Mesenchymal stem cell (in vitro differentiated cells and primary cell): Measurements from ENCODE around the gene KCNQ5.
A peak's percentile ranks its signal among the peaks of the same experiment; 100 is the strongest.

ENCODE experiments used
- DNase-seq: peaks from one replicate; pipeline ENCODE4 v3.0.0-alpha.2; 2013
- H2AFZ ChIP-seq: one replicate; pipeline ENCODE4 v1.6.1; 2013; ENCODE audit warnings: low read depth, mild to moderate bottlenecking, control low read depth, inconsistent platforms, low read length, moderate library complexity
- H2AK5ac ChIP-seq: 2 replicates; pipeline ENCODE4 v1.6.1; 2013; ENCODE audit warnings: low read length, moderate library complexity, mild to moderate bottlenecking, inconsistent platforms; ENCODE audit not compliant: severe bottlenecking
- H2BK120ac ChIP-seq: one replicate; pipeline ENCODE4 v1.6.1; 2013; ENCODE audit warnings: low read depth, mild to moderate bottlenecking, inconsistent platforms, low read length, moderate library complexity
- H2BK12ac ChIP-seq, 2 experiments: one replicate each; pipeline ENCODE4 v1.6.1; 2013; ENCODE audit warnings: inconsistent platforms in 2 of 2, low read length in 2 of 2, mild to moderate bottlenecking in 2 of 2, moderate library complexity in 2 of 2, control low read depth in 1 of 2
- H2BK15ac ChIP-seq: one replicate; pipeline ENCODE4 v1.6.1; 2013; ENCODE audit warnings: mild to moderate bottlenecking, low read depth, inconsistent platforms; ENCODE audit not compliant: poor library complexity, severe bottlenecking
- H2BK5ac ChIP-seq: 2 replicates; pipeline ENCODE4 v1.6.1; 2013; ENCODE audit warnings: low read depth, mild to moderate bottlenecking, low read length, control low read depth, inconsistent platforms; ENCODE audit not compliant: poor library complexity, severe bottlenecking
- H3K14ac ChIP-seq, 2 experiments: one replicate each; pipeline ENCODE4 v1.6.1; 2013; ENCODE audit warnings: inconsistent platforms in 2 of 2, low read length in 2 of 2, control low read depth in 1 of 2, mild to moderate bottlenecking in 1 of 2, moderate library complexity in 1 of 2
- H3K18ac ChIP-seq, 2 experiments: one replicate each; pipeline ENCODE4 v1.6.1; 2013; ENCODE audit warnings: inconsistent platforms in 2 of 2, low read length in 2 of 2, control low read depth in 1 of 2, low read depth in 1 of 2, mild to moderate bottlenecking in 1 of 2
- H3K23ac ChIP-seq, 2 experiments: one replicate each; pipeline ENCODE4 v1.6.1; 2013; ENCODE audit warnings: inconsistent platforms in 2 of 2, low read length in 2 of 2, mild to moderate bottlenecking in 2 of 2, moderate library complexity in 2 of 2, control low read depth in 1 of 2
- H3K27ac ChIP-seq: 2 replicates; pipeline ENCODE4 v1.5.1; 2013; ENCODE audit warnings: mild to moderate bottlenecking, moderate library complexity, low read length, control low read depth, inconsistent platforms; ENCODE audit not compliant: poor library complexity, severe bottlenecking
- H3K27me3 ChIP-seq, 2 experiments: 2 replicates each; pipeline versions ENCODE4 v1.6.1 to v1.7.0; 2013; ENCODE audit warnings: low read length in 2 of 2, mild to moderate bottlenecking in 2 of 2, moderate library complexity in 2 of 2, control low read depth in 1 of 2, inconsistent platforms in 1 of 2; ENCODE audit not compliant: control insufficient read depth in 1 of 2, insufficient read depth in 1 of 2
- H3K36me3 ChIP-seq, 2 experiments: 2 replicates each; pipeline versions ENCODE4 v1.6.1 to v1.7.0; 2013; ENCODE audit warnings: low read length in 2 of 2, control low read depth in 1 of 2, inconsistent platforms in 1 of 2, low read depth in 1 of 2, mild to moderate bottlenecking in 1 of 2; ENCODE audit not compliant: insufficient read depth in 2 of 2, control insufficient read depth in 1 of 2
- H3K4ac ChIP-seq, 2 experiments: one replicate each; pipeline ENCODE4 v1.6.1; 2013; ENCODE audit warnings: inconsistent platforms in 2 of 2, low read length in 2 of 2, mild to moderate bottlenecking in 2 of 2, moderate library complexity in 2 of 2, control low read depth in 1 of 2, low read depth in 1 of 2
- H3K4me1 ChIP-seq: 2 replicates; pipeline ENCODE4 v1.6.1; 2013; ENCODE audit warnings: low read depth, low read length, control low read depth; ENCODE audit not compliant: control insufficient read depth, insufficient read depth
- H3K4me2 ChIP-seq: 2 replicates; pipeline ENCODE4 v1.6.1; 2013; ENCODE audit warnings: low read length, mild to moderate bottlenecking, inconsistent platforms; ENCODE audit not compliant: poor library complexity, severe bottlenecking
- H3K4me3 ChIP-seq, 2 experiments: 2 replicates each; pipeline versions ENCODE4 v1.5.1 to v1.7.0; 2013; ENCODE audit warnings: low read length in 2 of 2, mild to moderate bottlenecking in 2 of 2, control low read depth in 1 of 2, low read depth in 1 of 2; ENCODE audit not compliant: insufficient read depth in 1 of 2
- H3K79me1 ChIP-seq: replicated peaks from 2 replicates; pipeline ENCODE4 v1.6.1; 2013; ENCODE audit warnings: mild to moderate bottlenecking, control low read depth, low read length, inconsistent platforms; ENCODE audit not compliant: poor library complexity, severe bottlenecking
- H3K9ac ChIP-seq: 2 replicates; pipeline ENCODE4 v1.7.0; 2013; ENCODE audit warnings: mild to moderate bottlenecking, low read length, moderate library complexity
- H3K9me3 ChIP-seq: 2 replicates; pipeline ENCODE4 v1.7.0; 2013; ENCODE audit warnings: mild to moderate bottlenecking, low read length; ENCODE audit not compliant: control insufficient read depth
- H4K8ac ChIP-seq: one replicate; pipeline ENCODE4 v1.6.1; 2013; ENCODE audit warnings: inconsistent platforms, mild to moderate bottlenecking, low read length, moderate library complexity
- H4K91ac ChIP-seq: one replicate; pipeline ENCODE4 v1.6.1; 2013; ENCODE audit warnings: mild to moderate bottlenecking, low read length, inconsistent platforms
- WGBS: methylation state at CpG from one replicate; pipeline ENCODE4 v1.1.7; 2013; ENCODE audit warnings: mixed read lengths; 5-methylcytosine and 5-hydroxymethylcytosine counted together

Gene KCNQ5

GRCh38 chr6:72832271-72832670, 210.4 kb downstream of the KCNQ5 start:
- Histone ChIP-seq H2AK5ac (no peak overlapping the region), H3K18ac (no peak overlapping the region), H3K36me3 (no peaks in the 10 kb centered on the region), H2BK5ac (peak overlapping the region; percentile 62), H3K27ac (no peak overlapping the region), H2BK15ac (no peak overlapping the region), H3K23ac (no peak overlapping the region), H2BK120ac (no peak overlapping the region), H3K14ac (no peak overlapping the region), H3K9ac (no peak overlapping the region), H4K8ac (no peak overlapping the region), H2AFZ (no peak overlapping the region), H3K9me3 (no peaks in the 10 kb centered on the region), H4K91ac (no peak overlapping the region), H2BK12ac (no peak overlapping the region), H3K4me1 (no peaks in the 10 kb centered on the region), H3K4me2 (no peak overlapping the region), H3K79me1 (no peaks in the 10 kb centered on the region), H3K27me3 (no peaks in the 10 kb centered on the region), H3K4me3 (no peak overlapping the region), H3K4ac (no peak overlapping the region)
- 98% methylated on average over 3 of the region's 3 CpGs for WGBS
- no peak for DNase-seq

GRCh38 chr6:72835749-72836148, 213.9 kb downstream of the KCNQ5 start:
- H2AFZ ChIP-seq: no peak overlapping the region
- 29% methylated on average over 1 of the region's 1 CpG for WGBS
- H2BK15ac ChIP-seq: no peak overlapping the region

GRCh38 chr6:72836971-72837370, 215.1 kb downstream of the KCNQ5 start:
- Histone ChIP-seq H3K9me3 (no peaks in the 10 kb centered on the region), H3K9ac (no peak overlapping the region), H4K91ac (no peak overlapping the region), H3K4me2 (no peak overlapping the region), H2BK120ac (no peak overlapping the region), H3K27ac (no peak overlapping the region), H3K79me1 (no peaks in the 10 kb centered on the region), H2BK5ac (no peak overlapping the region), H3K23ac (no peak overlapping the region), H4K8ac (no peak overlapping the region), H3K4ac (no peak overlapping the region), H2AK5ac (no peak overlapping the region), H3K36me3 (no peaks in the 10 kb centered on the region), H3K27me3 (peaks cover 0 to 7% of the 10 kb centered on the region in 2 experiments), H3K14ac (no peak overlapping the region), H3K4me1 (no peaks in the 10 kb centered on the region), H2BK12ac (no peak overlapping the region), H2BK15ac (no peak overlapping the region), H2AFZ (no peak overlapping the region), H3K4me3 (no peak overlapping the region), H3K18ac (no peak overlapping the region)
- no peak for DNase-seq
- WGBS: no CpG with 5 or more reads among the region's 1 CpG

More at GRCh38 chr6:72835749-72836148, 213.9 kb downstream of the KCNQ5 start:
- no peak overlapping the region for H3K4ac ChIP-seq
- no peak overlapping the region for H4K8ac ChIP-seq
- H2BK12ac ChIP-seq: no peak overlapping the region
- H3K4me3 ChIP-seq: no peak overlapping the region
- no peak overlapping the region for H3K18ac ChIP-seq
- H3K9ac ChIP-seq: no peak overlapping the region
- no peak overlapping the region for H2BK5ac ChIP-seq
- no peaks in the 10 kb centered on the region for H3K36me3 ChIP-seq
- no peaks in the 10 kb centered on the region for H3K79me1 ChIP-seq
- H3K4me1 ChIP-seq: no peaks in the 10 kb centered on the region
- H3K14ac ChIP-seq: no peak overlapping the region
- H4K91ac ChIP-seq: no peak overlapping the region
- H3K4me2 ChIP-seq: no peak overlapping the region
- H2BK120ac ChIP-seq: no peak overlapping the region
- DNase-seq: no peak
- H3K27ac ChIP-seq: no peak overlapping the region
- H3K27me3 ChIP-seq: peaks cover 0 to 3% of the 10 kb centered on the region in 2 experiments
- H3K9me3 ChIP-seq: no peaks in the 10 kb centered on the region
- H2AK5ac ChIP-seq: no peak overlapping the region
- no peak overlapping the region for H3K23ac ChIP-seq

- no peaks in the 10 kb centered on the region for H3K9me3 ChIP-seq
- H3K18ac ChIP-seq: no peak overlapping the region
- no peak overlapping the region for H3K23ac ChIP-seq
- no peak overlapping the region for H4K8ac ChIP-seq
- no peak overlapping the region for H2BK12ac ChIP-seq
- H2BK15ac ChIP-seq: no peak overlapping the region
- H3K36me3 ChIP-seq: no peaks in the 10 kb centered on the region
- no peak overlapping the region for H3K4ac ChIP-seq
- H3K4me3 ChIP-seq: no peak overlapping the region
- H2BK120ac ChIP-seq: no peak overlapping the region
- H3K4me2 ChIP-seq: no peak overlapping the region
- peaks cover 0 to 9% of the 10 kb centered on the region in 2 experiments for H3K27me3 ChIP-seq
- H2AK5ac ChIP-seq: no peak overlapping the region
- no peak overlapping the region for H2AFZ ChIP-seq
- no peak for DNase-seq
- no peak overlapping the region for H3K9ac ChIP-seq
- WGBS: 93% methylated on average over 1 of the region's 2 CpGs
- H3K27ac ChIP-seq: no peak overlapping the region
- no peak overlapping the region for H4K91ac ChIP-seq
- no peak overlapping the region for H3K14ac ChIP-seq
- no peaks in the 10 kb centered on the region for H3K79me1 ChIP-seq
- no peak overlapping the region for H2BK5ac ChIP-seq
- H3K4me1 ChIP-seq: no peaks in the 10 kb centered on the region
These were observed 219.3 kb downstream of the KCNQ5 start for GRCh38 chr6:72841195-72841594.
